HEK293T (cell line): ENCODE measurements around the gene GON4L.

Source experiments
- ARNT ChIP-seq: fragments of 450-650 bp; IDR thresholded peaks from 2 replicates; pipeline ENCODE4 v1.6.1; 2017; ENCODE audit warnings: mild to moderate bottlenecking
- BHLHE40 ChIP-seq: fragments of 450-650 bp; IDR thresholded peaks from 2 replicates; pipeline ENCODE4 v1.6.1; 2016; ENCODE audit warnings: mild to moderate bottlenecking, moderate library complexity, borderline replicate concordance
- ELF4 ChIP-seq: fragments of 450-650 bp; IDR thresholded peaks from 2 replicates; pipeline ENCODE4 v1.6.1; 2017; ENCODE audit warnings: antibody characterized with exemption
- FOXK2 ChIP-seq: fragments of 450-650 bp; IDR thresholded peaks from 2 replicates; pipeline ENCODE4 v1.6.1; 2016; ENCODE audit warnings: mild to moderate bottlenecking
- FOXM1 ChIP-seq: fragments of 450-650 bp; IDR thresholded peaks from 2 replicates; pipeline ENCODE4 v1.6.1; 2017; ENCODE audit warnings: mild to moderate bottlenecking, borderline replicate concordance
- HDGF ChIP-seq: fragments of 450-650 bp; IDR thresholded peaks from 2 replicates; pipeline ENCODE4 v1.6.1; 2017; ENCODE audit warnings: antibody characterized with exemption, borderline replicate concordance
- PKNOX1 ChIP-seq: fragments of 450-650 bp; IDR thresholded peaks from 2 replicates; pipeline ENCODE4 v1.6.1; 2016
- SP1 ChIP-seq: fragments of 450-650 bp; IDR thresholded peaks from 2 replicates; pipeline ENCODE4 v1.6.1; 2017
- SUZ12 ChIP-seq: fragments of 450-650 bp; IDR thresholded peaks from 2 replicates; pipeline ENCODE4 v1.6.1; 2016; ENCODE audit warnings: mild to moderate bottlenecking
- TARDBP ChIP-seq: fragments of 450-650 bp; IDR thresholded peaks from 2 replicates; pipeline ENCODE4 v1.6.1; 2016
- ZNF384 ChIP-seq: fragments of 450-650 bp; IDR thresholded peaks from 2 replicates; pipeline ENCODE4 v1.6.1; 2016

GRCh38 chr1:155877945-155878344, 20.9 kb upstream of the GON4L start:
- TF ChIP-seq HDGF (no peak), SP1 (no peak), ZNF384 (no peak), ELF4 (no peak), ARNT (no peak), FOXM1 (no peak), FOXK2 (no peak), SUZ12 (no peak), BHLHE40 (no peak), TARDBP (no peak), PKNOX1 (no peak)
